IPS-15b (cell line): Measurements from ENCODE around the gene GCNA.
"Not testable (repeated sequence)": the region's sequence is repeated elsewhere in the genome, so short reads cannot be mapped to it uniquely, and the experiment has no call there.

Source experiments
- H3K27me3 ChIP-seq: one replicate; pipeline ENCODE4 v1.6.1; 2013; ENCODE audit warnings: low read length; ENCODE audit not compliant: control insufficient read depth, insufficient read depth
- H3K36me3 ChIP-seq: one replicate; pipeline ENCODE4 v1.6.1; 2013; ENCODE audit warnings: low read length; ENCODE audit not compliant: control insufficient read depth, insufficient read depth
- H3K4me1 ChIP-seq: one replicate; pipeline ENCODE4 v1.6.1; 2013; ENCODE audit warnings: mild to moderate bottlenecking, low read length; ENCODE audit not compliant: control insufficient read depth, insufficient read depth
- H3K4me3 ChIP-seq: one replicate; pipeline ENCODE4 v1.5.1; 2013; ENCODE audit warnings: low read depth, low read length
- H3K9ac ChIP-seq: one replicate; pipeline ENCODE4 v1.6.1; 2013; ENCODE audit warnings: low read depth, mild to moderate bottlenecking, low read length
- H3K9me3 ChIP-seq: one replicate; pipeline ENCODE4 v1.6.1; 2013; ENCODE audit warnings: mild to moderate bottlenecking, low read length; ENCODE audit not compliant: control insufficient read depth, insufficient read depth

GCNA gene

DNA sequence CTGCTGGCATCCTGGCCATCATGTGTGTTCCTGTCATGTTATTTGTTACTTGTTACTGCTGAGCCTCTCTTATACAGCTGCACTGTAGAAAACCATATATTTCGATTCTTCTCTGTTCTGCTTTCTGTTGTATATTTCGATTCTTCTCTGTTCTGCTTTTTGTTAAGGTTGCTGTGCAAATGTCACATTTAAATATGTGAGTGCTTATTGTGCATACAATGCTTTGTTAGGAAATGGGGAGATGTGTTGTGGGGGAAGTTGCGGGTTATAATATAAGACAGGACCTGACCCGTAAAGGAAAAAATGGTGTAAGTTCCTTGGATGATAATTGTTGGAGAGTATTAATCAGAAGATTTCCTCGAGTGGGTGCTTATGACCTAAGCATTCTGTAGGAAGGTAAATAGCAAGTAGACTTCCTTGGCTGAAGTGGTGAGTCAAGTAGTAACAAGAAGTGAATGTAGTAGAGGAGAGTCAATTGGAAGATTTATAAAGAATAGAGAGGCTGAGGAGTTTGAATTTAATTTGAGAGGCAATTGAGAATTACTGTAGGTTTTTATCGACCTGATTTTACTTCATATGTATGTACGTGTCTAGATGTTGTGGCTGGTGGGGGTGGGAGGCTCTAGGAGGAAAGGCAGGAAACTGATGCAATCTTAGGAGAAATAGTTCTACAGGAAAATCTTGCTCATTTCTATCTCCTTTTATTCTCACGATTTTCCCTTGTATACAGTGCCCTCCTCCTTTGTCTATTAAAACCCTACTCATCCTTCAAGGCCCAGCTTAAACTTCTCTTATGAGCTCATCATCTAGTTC, 36.8 kb upstream of the GCNA start:
- Histone ChIP-seq H3K36me3 (no peaks in the 10 kb centered on the region), H3K9ac (no peak overlapping the region), H3K4me3 (no peak overlapping the region), H3K27me3 (no peaks in the 10 kb centered on the region), H3K9me3 (peaks cover 3% of the 10 kb centered on the region), H3K4me1 (peaks cover 7% of the 10 kb centered on the region)

DNA sequence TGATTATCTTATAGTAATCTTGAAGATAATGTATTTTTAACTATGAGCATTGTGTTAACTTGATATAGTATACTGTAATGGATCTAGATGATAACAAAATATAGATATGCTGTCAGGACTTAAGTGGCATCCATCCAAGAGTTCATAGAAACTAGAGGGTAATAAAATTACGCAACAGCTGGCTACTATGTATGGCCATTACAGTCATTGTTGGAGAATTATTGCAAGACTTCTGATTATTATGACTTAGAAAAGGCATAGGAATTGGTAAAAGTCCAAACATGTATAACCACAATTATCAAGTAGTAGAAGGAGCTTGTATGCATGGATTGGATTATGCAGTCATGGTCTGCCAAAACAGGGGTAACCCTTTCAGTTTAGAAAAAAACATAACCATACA, 35.8 kb upstream of the GCNA start:
- H3K27me3 ChIP-seq, result no peaks in the 10 kb centered on the region
- H3K4me3 ChIP-seq, result no peak overlapping the region
- peaks cover 2% of the 10 kb centered on the region for H3K36me3 ChIP-seq
- peaks cover 3% of the 10 kb centered on the region for H3K9me3 ChIP-seq
- H3K9ac ChIP-seq, result no peak overlapping the region
- peaks cover 7% of the 10 kb centered on the region for H3K4me1 ChIP-seq

DNA sequence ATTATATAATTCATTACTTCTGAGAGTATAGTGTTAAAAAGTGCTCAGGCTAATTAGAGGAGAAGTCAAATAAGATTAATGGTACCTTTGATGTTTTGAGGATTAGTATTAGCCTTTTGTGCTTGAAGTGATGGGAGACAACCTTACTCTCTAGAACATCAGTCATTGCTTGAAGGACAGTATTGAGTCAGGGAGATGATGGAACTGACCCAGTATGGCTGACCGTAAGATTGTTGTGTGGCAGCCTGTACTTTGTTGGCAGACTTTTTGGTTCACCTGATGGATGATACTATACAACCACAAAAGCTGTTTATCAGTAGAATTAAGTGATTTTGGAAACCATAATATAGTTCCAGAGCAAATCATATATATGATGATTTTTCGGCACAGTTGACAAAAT, 35.4 kb upstream of the GCNA start:
- Histone ChIP-seq H3K36me3 (peaks cover 2% of the 10 kb centered on the region), H3K4me1 (peaks cover 7% of the 10 kb centered on the region), H3K9ac (no peak overlapping the region), H3K4me3 (no peak overlapping the region), H3K27me3 (no peaks in the 10 kb centered on the region), H3K9me3 (peaks cover 3% of the 10 kb centered on the region)

DNA sequence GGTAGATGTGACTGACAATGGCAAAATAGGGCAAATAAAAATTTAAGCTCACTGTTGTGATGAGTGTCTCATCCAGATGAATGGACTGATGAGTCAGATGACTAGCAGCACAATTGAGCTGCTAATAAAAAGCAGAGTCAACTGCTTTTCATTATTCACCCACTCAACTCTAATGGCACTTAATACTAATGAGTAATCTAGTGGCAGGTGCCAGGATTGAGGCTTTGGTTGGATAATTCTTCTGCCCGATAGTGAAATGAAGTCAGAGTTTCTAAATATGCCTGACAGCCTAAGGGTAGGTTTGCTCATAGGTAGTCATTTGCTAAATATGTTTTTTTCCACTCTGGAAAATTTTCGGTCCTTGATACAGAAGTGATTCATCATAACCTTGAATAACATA, 34.9 kb upstream of the GCNA start:
- H3K27me3 ChIP-seq, result no peaks in the 10 kb centered on the region
- H3K9ac ChIP-seq, result no peak overlapping the region
- H3K36me3 ChIP-seq, result peaks cover 2% of the 10 kb centered on the region
- peaks cover 7% of the 10 kb centered on the region for H3K4me1 ChIP-seq
- H3K4me3 ChIP-seq, result no peak overlapping the region
- peaks cover 3% of the 10 kb centered on the region for H3K9me3 ChIP-seq

DNA sequence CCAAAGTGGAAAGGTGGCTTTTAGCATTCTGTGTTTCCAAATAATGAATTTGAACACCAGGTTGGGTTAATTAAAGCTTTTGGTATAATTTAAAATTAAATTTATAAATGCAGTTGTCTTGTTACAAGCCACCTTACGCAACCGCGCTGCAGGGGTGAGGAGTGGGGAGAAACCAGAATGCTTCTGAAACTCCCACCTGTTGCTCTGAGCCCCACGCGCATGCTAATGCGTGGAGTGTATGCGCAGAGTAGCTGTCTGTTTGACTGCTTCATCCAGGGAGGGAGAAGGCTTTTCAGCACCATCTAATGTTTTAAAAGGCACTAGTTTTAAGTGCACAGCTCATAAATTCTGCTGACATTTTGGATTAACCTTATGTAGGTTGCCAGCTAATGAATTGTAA, 32.9 kb upstream of the GCNA start:
- Histone ChIP-seq H3K4me3 (no peak overlapping the region), H3K36me3 (peaks cover 2% of the 10 kb centered on the region), H3K27me3 (no peaks in the 10 kb centered on the region), H3K9me3 (peaks cover 3% of the 10 kb centered on the region), H3K4me1 (peaks cover 5% of the 10 kb centered on the region), H3K9ac (no peak overlapping the region)

DNA sequence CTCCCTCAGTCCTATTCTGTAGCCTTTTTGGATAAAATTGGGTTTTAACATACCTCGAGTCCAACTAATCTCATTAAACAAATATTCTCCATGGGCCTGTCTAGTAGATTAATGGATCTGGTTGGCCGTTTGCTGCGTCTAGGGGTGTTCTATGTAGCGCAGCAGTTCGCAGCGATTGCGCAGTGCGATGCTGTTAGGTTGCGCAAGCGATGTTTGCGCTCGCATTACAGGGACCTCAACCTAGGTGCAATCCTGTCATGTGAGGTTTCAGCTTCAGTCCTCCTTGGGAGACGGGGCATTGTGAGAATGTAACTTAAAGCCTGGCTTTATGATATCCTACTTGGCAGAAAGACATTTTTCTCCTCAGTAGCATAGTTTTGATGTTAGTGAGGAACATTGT, 31.4 kb upstream of the GCNA start:
- no peaks in the 10 kb centered on the region for H3K27me3 ChIP-seq
- peaks cover 2% of the 10 kb centered on the region for H3K36me3 ChIP-seq
- H3K9ac ChIP-seq, result no peak overlapping the region
- peaks cover 3% of the 10 kb centered on the region for H3K9me3 ChIP-seq
- no peak overlapping the region for H3K4me3 ChIP-seq
- H3K4me1 ChIP-seq, result peaks cover 3% of the 10 kb centered on the region

DNA sequence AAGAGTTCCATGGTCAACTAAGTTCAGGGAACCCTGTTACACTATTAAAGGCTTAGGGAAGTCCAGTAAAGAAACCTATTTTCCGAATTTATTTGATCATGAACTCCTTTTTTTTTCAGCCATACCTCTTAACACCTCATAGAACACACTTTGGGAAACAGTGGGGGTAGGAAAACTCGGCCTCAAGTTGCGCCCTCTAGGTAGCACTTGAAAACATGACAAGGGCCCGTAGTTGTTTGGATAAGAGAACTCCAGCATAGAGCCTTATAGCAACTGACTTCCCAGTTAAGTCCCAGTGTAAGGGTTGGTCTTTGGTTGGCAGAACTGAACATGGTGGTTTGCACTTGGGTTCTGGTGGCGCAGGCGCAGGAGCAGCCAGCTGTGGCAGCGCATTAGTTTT, 30.9 kb upstream of the GCNA start:
- Histone ChIP-seq H3K36me3 (peaks cover 2% of the 10 kb centered on the region), H3K9me3 (peaks cover 3% of the 10 kb centered on the region), H3K4me3 (no peak overlapping the region), H3K27me3 (no peaks in the 10 kb centered on the region), H3K9ac (no peak overlapping the region), H3K4me1 (peaks cover 3% of the 10 kb centered on the region)

DNA sequence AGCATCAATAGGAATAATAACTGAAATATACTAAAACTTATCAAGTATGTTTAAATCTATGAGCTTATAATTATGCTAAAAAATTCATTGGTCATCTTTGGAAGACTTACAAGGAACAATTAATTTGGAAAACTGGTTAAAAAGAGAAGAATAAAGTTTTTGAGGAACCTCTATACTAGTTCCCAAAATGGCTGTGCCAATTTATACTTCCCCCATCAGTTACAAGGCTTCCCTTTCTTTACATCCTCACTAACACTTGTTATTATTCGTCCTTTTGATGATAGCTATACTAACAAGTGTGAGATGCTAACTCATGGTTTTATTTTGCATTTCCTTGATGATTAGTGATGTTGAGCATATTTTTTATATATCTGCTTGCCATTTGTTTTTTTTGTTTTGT, 28.3 kb upstream of the GCNA start:
- Histone ChIP-seq H3K9ac (no peak overlapping the region), H3K4me3 (no peak overlapping the region), H3K9me3 (peaks cover 3% of the 10 kb centered on the region), H3K4me1 (no peaks in the 10 kb centered on the region), H3K36me3 (peaks cover 2% of the 10 kb centered on the region), H3K27me3 (no peaks in the 10 kb centered on the region)

DNA sequence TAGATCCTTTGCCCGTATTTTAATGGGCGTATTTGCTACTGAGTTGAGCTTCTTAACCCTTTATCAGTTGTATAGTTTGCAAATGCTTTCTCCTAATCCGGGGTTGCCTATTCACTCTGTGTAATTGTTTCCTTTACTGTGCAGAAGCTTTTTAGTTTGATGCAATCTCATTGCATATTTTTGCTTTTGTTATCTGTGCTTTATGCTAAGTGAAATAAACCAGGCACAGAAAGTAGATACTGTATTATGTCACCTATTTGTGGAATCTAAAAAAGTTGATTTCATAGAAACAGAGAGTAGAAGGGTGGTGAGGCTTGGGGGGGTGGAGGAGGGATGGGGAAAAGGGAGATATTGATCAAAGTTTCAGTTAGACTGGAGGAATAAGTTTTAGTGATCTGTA, 27.7 kb upstream of the GCNA start:
- Histone ChIP-seq H3K36me3 (peaks cover 2% of the 10 kb centered on the region), H3K27me3 (no peaks in the 10 kb centered on the region)

DNA sequence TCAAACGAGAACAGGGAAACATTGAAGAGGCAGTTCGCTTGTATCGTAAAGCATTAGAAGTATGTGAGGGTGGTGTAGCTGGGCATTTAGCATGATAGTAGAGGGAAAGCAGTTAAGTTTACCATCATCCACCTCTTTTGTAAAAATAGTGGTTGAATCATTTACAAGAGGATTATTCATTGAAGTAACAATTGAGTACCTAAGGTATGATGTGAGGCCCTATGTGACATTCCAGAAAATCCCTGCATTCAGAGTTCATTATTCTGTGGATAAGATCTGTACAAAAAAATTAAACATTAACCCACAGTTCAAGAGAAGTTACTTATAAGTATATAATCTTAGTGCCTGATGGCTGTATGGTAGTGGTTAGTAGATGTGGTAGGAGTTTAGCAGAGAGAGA, 22.2 kb upstream of the GCNA start:
- Histone ChIP-seq H3K9me3 (no peaks in the 10 kb centered on the region), H3K27me3 (no peaks in the 10 kb centered on the region), H3K4me3 (no peak overlapping the region), H3K36me3 (peaks cover 13% of the 10 kb centered on the region), H3K9ac (no peak overlapping the region), H3K4me1 (no peaks in the 10 kb centered on the region)

More for the DNA sequence above, 27.7 kb upstream of the GCNA start:
- no peaks in the 10 kb centered on the region for H3K4me1 ChIP-seq
- peaks cover under 1% of the 10 kb centered on the region for H3K9me3 ChIP-seq
- H3K4me3 ChIP-seq, result no peak overlapping the region
- H3K9ac ChIP-seq, result no peak overlapping the region

DNA sequence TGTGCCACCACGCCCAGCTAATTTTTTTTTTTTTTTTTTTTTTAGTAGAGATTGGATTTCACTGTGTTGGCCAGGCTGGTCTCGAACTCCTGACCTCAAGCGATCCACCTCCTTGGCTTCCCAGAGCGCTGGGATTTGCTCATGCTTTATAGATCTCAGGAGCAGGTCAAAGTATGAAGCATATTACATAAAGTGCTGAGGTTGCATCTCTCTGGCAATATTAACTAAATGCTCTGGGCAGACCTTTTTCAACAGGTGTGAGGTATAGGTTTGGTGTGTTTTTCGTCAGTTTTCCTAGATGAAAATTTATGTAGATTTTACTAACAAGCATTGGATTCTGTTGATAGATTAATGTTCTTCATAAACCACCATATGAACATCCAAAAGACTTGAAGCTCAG, 19.3 kb upstream of the GCNA start:
- Histone ChIP-seq H3K36me3 (peaks cover 22% of the 10 kb centered on the region), H3K9me3 (no peaks in the 10 kb centered on the region), H3K27me3 (no peaks in the 10 kb centered on the region), H3K4me3 (no peak overlapping the region), H3K4me1 (no peaks in the 10 kb centered on the region), H3K9ac (no peak overlapping the region)

DNA sequence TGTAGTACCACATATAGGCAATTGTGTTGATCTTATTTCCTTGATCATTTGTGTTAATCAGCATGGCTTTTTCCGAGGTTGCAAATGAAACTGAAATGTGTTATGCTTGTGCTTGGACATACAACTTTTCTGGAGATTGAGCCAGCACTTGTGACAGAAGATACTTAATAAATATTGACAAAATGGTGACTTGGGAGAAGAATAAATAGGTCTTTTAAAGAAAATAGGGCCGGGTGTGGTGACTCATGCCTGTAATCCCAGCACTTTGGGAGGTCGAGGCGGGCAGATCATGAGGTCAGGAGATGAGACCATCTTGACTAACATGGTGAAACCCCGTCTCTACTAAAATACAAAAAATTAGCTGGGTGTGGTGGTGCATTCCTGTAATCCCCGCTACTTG, 18.5 kb upstream of the GCNA start:
- H3K36me3 ChIP-seq, result peaks cover 27% of the 10 kb centered on the region
- not testable (repeated sequence) for H3K9ac ChIP-seq, H3K4me3 ChIP-seq, H3K9me3 ChIP-seq, H3K27me3 ChIP-seq, H3K4me1 ChIP-seq
